Type B pancreatic cell (in vitro differentiated cells): ENCODE results near the gene WFDC9. TPM values are rescaled to one million over a fixed set of nuclear protein-coding genes. Genes with fewer than 3 reads are reported as not detected.

ENCODE experiments used
- DNase-seq: peaks from one replicate; pipeline ENCODE4 v3.0.0; 2021; ENCODE audit warnings: mixed read lengths; ENCODE audit not compliant: unreplicated experiment; ENCODE audit errors: extremely low spot score
- H3K27ac Mint-ChIP-seq: 2 replicates; pipeline ENCODE4 v1.8.0; 2021; ENCODE audit warnings: mild to moderate bottlenecking, mixed read lengths
- H3K27me3 Mint-ChIP-seq: 2 replicates; pipeline ENCODE4 v1.8.0; 2021; ENCODE audit warnings: mixed read lengths
- H3K36me3 Mint-ChIP-seq: 2 replicates; pipeline ENCODE4 v1.8.0; 2021; ENCODE audit warnings: mixed read lengths
- H3K4me1 Mint-ChIP-seq: one replicate; pipeline ENCODE4 v1.8.0; 2021; ENCODE audit warnings: mixed read lengths; ENCODE audit not compliant: unreplicated experiment
- H3K4me3 Mint-ChIP-seq: 2 replicates; pipeline ENCODE4 v1.8.0; 2021; ENCODE audit warnings: mild to moderate bottlenecking, mixed read lengths
- H3K9me3 Mint-ChIP-seq: 2 replicates; pipeline ENCODE4 v1.8.0; 2021; ENCODE audit warnings: mixed read lengths
- CTCF ChIP-seq: fragments of 200-600 bp; sonication (generic); conservative IDR thresholded peaks from 2 replicates; pipeline ENCODE4 v1.5.0; 2021; ENCODE audit warnings: antibody characterized with exemption, mild to moderate bottlenecking
- total RNA-seq: library from RNA; stranded (reverse); gene quantifications from 2 replicates; pipeline ENCODE4 v1.2.1, GENCODE V29; 2021; ENCODE audit warnings: low replicate concordance

The WFDC9 gene
- total RNA-seq, 1 donor from 2014 or later: not detected

GRCh38 chr20:45636513-45636912, 5.4 kb upstream of the WFDC9 start:
- DNase-seq: no peak
- no peak for TF ChIP-seq CTCF
- H3K36me3 Mint-ChIP-seq: no peaks in the 10 kb centered on the region
- H3K27ac Mint-ChIP-seq: no peak overlapping the region
- H3K4me3 Mint-ChIP-seq: no peak overlapping the region
- H3K27me3 Mint-ChIP-seq: peaks cover 35% of the 10 kb centered on the region
- H3K4me1 Mint-ChIP-seq: no peaks in the 10 kb centered on the region
- no peaks in the 10 kb centered on the region for H3K9me3 Mint-ChIP-seq

- Mint-ChIP-seq H3K27me3 (peaks cover 39% of the 10 kb centered on the region), H3K4me1 (no peaks in the 10 kb centered on the region), H3K27ac (no peak overlapping the region), H3K9me3 (no peaks in the 10 kb centered on the region), H3K36me3 (no peaks in the 10 kb centered on the region), H3K4me3 (no peak overlapping the region)
- no peak for DNase-seq
- no peak for TF ChIP-seq CTCF
These were observed 713 bp downstream of the WFDC9 start for GRCh38 chr20:45630371-45630770.

GRCh38 chr20:45629496-45630100, 1.5 kb downstream of the WFDC9 start, which contains the start of gene WFDC10A:
Gene WFDC10A (plus strand): TSS chr20:45629739. CDS start chr20:45629814, 75 bp downstream.
- no peak for DNase-seq
- Mint-ChIP-seq H3K4me3 (no peak within 1 kb of the TSS), H3K27me3 (peaks cover 39% of the 10 kb centered on the region), H3K4me1 (no peaks in the 10 kb centered on the region), H3K36me3 (no peaks in the 10 kb centered on the region), H3K9me3 (peaks cover 3% of the 10 kb centered on the region), H3K27ac (no peak within 1 kb of the TSS)
- TF ChIP-seq CTCF: peak; percentile 81

- H3K27ac Mint-ChIP-seq: no peak overlapping the region
- peaks cover 5% of the 10 kb centered on the region for H3K9me3 Mint-ChIP-seq
- no peak for TF ChIP-seq CTCF
- H3K4me3 Mint-ChIP-seq: no peak overlapping the region
- H3K36me3 Mint-ChIP-seq: no peaks in the 10 kb centered on the region
- no peaks in the 10 kb centered on the region for H3K4me1 Mint-ChIP-seq
- no peak for DNase-seq
- peaks cover 23% of the 10 kb centered on the region for H3K27me3 Mint-ChIP-seq
These were observed 4.5 kb downstream of the WFDC9 start for GRCh38 chr20:45626540-45626939.

- Mint-ChIP-seq H3K36me3 (no peaks in the 10 kb centered on the region), H3K4me3 (no peak overlapping the region), H3K27ac (no peak overlapping the region), H3K9me3 (peaks cover 5% of the 10 kb centered on the region), H3K27me3 (peaks cover 3% of the 10 kb centered on the region), H3K4me1 (no peaks in the 10 kb centered on the region)
- no peak for DNase-seq
- TF ChIP-seq CTCF: no peak
These were observed 9.5 kb downstream of the WFDC9 start for GRCh38 chr20:45621593-45621992.
